Activated gamma-delta T cell treated with anti-CD3 and anti-CD28 coated beads, Interleukin-2, amount 50 U/mL, for 16 hours (primary cell): ENCODE data around the gene SRSF11.
A peak's percentile ranks its signal among the peaks of the same experiment; 100 is the strongest.
"Not testable (repeated sequence)": the region's sequence is repeated elsewhere in the genome, so short reads cannot be mapped to it uniquely, and the experiment has no call there.

Experiments used
- DNase-seq: peaks from one replicate; pipeline ENCODE4 v3.0.0-alpha.2; 2020; ENCODE audit warnings: low read depth

The SRSF11 gene, protein sequence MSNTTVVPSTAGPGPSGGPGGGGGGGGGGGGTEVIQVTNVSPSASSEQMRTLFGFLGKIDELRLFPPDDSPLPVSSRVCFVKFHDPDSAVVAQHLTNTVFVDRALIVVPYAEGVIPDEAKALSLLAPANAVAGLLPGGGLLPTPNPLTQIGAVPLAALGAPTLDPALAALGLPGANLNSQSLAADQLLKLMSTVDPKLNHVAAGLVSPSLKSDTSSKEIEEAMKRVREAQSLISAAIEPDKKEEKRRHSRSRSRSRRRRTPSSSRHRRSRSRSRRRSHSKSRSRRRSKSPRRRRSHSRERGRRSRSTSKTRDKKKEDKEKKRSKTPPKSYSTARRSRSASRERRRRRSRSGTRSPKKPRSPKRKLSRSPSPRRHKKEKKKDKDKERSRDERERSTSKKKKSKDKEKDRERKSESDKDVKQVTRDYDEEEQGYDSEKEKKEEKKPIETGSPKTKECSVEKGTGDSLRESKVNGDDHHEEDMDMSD

DNA sequence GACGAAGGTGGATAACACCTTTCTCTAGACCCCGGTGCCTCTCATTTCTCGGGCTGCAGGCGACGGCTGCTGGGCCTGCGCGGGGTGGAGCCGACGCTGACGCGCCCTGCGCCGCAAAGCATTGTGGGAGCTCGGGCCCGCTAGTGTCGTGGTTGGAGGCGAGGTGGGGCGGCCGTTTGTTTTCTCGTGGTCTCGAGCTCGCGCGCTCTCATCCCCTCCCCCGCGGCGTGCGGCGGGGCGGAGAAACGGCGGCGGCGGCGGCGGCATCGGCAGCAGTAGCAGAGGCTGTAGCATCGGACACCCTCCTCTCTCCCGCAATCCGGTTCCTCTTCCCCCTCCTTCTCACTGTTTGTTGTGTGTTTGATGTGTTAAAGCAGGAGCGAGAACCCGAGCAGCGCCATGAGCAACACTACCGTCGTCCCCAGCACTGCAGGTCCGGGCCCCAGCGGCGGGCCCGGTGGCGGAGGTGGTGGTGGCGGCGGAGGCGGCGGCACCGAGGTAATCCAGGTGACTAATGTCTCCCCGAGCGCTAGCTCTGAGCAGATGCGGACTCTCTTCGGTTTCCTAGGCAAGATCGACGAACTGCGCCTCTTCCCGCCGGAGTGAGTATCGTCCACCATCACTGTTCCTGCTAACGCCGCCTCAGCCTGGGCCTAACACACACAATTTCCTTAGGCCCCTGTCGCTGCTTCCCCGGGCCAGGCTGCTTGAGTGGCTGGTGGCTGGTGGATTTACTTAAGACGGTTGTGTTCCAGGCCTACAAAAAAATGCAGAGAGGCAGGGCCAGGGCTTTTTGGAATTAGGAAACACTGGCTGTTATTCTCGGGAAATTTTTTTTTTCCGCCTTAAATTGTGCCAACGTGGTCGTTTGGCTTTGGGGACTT is at the start of gene SRSF11:
Gene SRSF11 (plus strand): TSS at position 143 of the 884 bp plus-strand sequence. CDS start 257 bp downstream, at position 400.
- peak; percentile 97 for DNase-seq

DNA sequence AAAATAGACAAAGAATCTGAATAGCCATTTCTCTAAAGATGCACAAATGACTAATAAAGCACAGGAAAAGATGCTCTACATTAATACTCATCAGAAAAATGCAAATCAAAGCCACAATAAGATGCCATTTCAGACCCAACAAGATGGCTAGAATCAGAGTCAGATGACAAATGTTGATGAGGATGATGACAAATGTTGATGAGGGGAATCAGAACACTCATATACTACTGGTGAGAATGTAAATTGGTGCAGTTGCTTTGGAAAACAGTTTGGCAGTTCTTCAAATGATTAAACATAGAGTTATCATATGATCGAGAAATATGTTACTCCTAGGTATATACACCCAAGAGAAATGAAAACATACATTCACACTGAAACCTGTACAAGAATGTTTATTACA is 49.7 kb upstream of the SRSF11 start:
- DNase-seq, result no peak

DNA sequence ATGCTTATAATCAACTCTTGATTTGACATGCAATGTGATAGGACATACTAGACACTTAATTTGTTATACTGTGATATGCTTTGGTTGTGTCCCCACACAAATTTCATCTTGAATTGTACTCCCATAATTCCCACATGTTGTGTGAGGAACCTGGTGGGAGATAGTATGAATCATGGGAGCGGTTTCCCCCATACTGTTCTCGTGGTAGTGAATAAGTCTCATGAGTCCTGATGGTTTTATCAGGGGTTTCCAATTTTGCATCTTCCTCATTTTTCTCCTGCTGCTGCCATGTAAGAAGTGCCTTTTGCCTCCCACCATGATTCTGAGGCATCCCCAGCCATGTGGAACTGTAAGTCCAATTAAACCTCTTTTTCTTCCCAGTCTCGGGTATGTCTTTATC is 36.0 kb upstream of the SRSF11 start:
- DNase-seq, result not testable (repeated sequence)

DNA sequence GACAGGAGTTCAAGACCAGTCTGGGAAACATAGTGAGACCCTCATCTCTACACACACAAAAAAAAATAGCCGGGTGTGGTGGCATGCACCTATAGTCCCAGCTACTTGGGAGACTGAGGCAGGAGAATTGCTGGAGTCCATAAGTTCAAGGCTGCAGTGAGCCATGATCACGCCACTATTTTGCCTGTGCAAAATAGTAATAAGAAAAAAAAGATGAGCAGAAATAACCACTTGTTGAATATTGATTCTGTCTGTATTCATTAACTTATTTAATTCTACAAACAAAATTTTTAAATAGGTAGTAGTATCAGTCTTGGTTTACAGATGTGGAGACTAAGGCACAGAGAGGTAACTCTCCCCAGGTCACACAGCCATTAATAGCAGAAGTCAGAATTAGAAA is 32.7 kb upstream of the SRSF11 start:
- DNase-seq, result no peak

DNA sequence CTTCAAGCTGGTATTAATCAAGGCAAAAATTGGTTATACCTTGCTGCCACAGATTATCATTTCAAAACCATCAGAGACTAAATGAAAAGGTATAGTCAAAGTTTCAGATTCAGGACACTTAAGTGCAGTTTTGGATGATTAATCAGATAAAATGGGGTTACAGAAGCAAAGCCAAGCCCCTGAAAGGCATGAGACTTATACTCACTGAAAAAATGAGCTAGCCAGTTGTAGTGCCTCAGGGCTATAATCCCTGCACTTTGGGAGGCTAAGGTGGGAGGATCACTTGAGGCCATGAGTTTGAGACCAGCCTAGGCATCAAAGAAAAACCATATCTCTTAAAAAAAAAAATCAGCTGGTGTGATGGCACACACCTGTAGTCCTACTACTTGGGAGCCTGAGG is 31.0 kb upstream of the SRSF11 start:
- no peak for DNase-seq

DNA sequence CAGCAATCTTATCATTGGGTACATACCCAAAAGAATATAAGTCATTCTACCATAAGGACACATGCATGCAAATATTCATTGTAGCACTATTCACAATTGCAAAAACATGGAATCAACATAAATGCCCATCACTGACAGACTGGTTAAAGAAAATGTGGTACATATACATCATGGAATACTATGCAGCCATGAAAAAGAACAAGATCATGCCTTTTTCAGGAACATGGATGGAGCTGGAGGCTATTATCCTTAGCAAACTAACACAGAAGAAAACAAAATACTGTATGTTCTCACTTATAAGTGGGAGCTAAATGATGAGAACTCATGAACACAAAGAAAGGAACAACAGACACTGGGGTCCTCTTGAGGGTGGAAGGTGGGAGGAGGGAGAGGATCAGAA is 28.7 kb upstream of the SRSF11 start:
- DNase-seq, result not testable (repeated sequence)

DNA sequence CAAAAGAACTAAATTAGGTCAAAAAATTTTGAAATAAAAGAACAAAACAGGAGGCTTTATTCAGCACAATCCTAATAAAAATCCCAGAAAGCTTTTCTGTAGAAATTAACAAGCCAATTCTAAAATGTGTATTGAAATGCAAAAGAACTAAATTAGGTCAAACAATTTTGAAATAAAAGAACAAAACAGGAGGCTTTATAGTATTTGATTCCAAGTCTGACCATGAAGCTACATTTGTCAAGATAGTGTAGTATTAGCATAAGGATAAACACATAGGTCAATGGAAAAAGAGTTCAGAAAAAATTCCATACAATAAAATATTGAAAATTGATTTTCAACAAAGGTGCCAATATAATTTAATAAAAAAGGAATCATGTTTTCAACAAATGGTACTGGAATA is 26.6 kb upstream of the SRSF11 start:
- no peak for DNase-seq

DNA sequence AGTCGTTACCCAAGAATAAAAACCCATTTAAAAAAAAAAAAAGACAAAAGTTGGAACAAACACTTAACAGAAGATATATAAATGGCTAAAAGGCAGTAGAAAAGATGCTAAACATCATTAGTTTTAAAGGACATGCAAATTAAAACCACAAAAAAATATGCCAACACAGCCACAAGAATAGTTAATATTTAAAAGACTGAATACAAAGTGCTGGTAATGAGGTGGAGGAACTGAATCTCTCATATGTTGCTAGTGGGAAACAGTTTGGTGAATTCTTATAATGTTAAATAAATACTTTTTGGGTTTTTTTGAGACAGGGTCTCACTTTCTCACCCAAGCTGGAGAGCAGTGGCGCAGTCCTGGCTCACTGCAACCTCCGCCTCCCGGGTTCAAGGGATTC is 25.8 kb upstream of the SRSF11 start:
- no peak for DNase-seq

DNA sequence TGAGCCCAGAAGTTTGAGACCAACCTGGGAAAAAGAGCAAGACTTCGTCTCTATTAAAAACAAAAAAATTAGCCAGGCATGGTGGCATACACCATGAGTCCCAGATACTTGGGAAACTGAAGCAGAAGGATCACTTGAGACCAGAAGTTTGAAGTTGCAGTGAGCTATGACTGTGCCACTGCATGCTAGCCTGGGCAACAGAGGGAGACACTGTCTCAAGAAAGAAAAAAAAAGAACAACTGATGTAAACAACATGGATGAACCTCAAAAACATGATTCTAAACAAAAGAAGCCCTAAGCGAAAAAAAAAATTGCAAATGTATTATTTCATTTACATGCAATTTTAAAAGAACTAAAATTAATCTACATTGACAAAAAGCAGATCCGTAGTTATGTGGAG is 24.8 kb upstream of the SRSF11 start:
- DNase-seq, result no peak

DNA sequence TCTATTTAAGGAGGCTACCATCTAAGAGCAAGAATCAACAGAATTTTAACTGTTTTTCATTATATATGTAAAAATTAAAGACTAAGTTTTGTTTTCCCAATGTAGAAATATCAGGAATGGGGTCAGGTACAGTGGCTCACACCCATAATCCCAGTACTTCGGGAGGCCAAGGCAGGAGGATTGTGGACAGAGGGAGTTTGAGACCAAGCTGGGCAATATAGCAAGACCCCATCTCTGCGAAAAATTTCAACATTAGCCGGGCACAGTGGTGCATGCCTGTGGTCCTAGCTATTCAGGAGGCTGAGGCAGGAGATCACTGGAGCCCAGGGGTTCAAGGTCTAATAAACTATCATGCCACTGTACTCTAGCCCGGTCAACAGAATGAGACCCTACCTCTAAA is 21.1 kb upstream of the SRSF11 start:
- DNase-seq, result no peak

DNA sequence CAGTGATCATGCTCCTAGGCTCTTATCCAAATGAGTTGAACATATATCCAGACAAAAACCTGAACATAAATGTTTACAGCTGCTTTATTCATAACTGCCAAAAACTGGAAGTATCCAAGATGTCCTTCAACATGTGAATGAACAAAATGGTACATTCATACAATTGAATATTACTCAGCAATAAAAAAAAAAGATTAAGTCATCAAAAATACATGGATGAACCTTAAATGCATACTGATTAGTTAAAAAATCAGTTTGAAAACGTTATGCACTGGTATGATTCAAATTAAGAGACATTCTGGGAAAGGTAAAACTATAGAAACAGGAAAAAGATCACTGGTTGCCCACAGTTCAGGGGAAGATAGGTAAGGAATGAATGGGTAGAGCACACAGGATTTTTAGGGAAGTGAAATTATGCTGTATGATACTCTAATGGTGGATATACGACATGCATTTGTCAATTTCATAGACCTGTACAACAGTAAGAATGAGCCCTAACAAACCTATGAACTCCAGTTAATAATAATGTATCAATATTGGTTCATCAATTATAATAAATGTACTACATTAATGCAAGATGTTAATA is 18.9 kb upstream of the SRSF11 start:
- DNase-seq, result no peak

DNA sequence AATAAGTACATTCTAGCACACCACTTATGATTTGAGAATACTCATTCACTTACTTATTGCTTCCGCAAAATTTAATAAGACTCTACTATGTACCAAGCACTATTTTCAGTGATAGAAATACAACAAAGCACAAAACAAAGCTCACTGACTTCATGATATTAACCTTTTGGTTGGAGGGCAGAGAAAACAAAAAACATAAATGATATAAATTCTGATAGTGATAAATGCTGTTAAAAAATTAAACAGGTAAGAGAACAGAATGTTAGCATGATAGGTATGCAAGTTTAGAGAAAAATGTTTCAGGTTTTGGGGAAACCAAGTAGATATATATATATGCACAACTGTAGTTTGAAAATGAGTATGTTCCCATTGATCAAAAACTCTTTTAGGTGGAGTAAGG is 17.0 kb upstream of the SRSF11 start:
- DNase-seq, result no peak

DNA sequence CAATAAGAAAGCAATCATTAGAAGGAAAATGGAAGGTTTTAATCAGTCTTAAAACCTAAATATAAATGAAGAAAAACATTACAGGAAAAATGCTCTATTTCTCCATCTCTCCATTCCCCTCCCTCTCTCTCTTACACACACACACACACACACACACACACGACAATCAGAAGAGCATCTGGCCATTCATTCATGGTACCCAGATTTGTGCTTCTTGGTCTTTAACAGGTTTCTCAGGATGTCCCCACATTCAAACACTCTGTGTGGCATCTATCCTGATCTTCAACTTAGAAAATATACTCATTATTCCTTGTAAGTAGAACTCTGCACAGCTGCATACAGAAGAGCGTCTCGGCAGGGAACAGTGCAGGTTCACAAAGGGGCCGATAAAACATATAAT is 16.6 kb upstream of the SRSF11 start:
- no peak for DNase-seq

DNA sequence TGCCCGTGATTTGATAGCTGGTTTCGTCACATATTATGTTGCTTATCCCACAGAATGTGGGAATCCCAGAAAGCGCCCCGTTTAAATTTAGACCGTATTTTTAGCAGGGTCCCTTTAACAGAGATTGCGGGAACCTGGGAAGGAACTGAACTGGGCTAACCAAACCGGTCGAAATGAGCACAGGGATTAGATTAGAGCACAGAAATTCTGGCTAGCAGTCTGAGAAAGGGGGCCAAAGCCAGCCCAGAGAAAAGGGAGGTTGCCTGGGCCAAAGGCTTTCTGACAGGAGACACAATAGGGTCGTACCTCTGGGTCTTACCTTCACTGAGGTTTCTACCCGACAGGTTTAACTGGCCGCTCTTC is 16.1 kb upstream of the SRSF11 start:
- DNase-seq, result no peak

DNA sequence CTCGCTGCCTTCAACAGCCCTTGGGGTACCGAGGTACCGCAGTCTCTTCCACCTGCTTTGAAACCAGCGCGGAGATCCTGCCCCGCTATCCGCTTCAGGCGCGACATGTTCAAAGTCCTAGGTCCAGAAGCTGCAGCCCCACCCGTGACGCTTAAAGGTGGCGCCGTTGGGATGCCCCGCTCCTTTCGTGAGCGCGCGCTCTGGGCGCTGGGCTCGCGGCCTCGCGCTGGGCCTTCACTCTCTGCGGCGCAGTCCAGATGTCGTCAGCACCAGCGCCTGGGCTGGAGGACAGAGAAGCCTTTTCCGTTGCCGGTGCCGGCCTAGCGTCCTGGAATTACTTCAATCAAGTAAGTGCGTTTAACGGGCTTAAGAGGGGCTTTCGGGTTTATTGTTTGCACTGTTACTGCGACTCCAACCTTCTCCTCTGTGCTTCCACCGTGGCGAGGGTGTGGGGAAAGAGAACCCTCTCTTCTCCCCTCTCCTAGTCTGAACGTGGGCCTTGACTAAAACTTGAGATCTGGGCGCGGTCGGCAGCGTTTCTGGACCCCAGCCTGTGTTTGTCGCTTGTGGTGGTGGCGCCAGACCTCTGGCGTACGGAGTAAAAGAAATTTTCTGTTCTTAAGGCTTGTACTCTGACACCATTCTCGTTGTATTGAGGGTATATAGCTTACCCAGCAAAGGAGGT is 15.6 kb upstream of the SRSF11 start, which contains the start of gene LRRC40:
Gene LRRC40 (minus strand): TSS at position 146 of the 685 bp plus-strand sequence. CDS start 39 bp downstream, at position 107.
- peak; percentile 89 for DNase-seq

DNA sequence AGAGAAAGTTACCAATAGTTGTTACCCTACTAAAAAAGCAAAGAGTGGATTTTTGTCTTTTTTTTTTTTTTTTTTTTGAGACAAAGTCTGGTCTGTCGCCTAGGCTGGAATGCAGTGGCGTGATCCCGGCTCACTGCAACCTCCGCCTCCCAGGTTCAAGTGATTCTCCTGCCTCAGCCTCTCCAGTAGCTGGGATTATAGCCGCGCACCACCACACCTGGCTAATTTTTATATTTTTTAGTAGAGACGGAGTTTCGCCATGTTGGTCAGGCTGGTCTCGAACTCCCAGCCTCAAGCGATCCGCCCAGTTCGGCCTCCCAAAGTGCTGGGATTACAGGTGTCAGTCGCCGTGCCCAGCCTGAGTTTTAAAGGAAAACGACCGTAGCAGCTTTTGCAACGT is 14.3 kb upstream of the SRSF11 start:
- not testable (repeated sequence) for DNase-seq

DNA sequence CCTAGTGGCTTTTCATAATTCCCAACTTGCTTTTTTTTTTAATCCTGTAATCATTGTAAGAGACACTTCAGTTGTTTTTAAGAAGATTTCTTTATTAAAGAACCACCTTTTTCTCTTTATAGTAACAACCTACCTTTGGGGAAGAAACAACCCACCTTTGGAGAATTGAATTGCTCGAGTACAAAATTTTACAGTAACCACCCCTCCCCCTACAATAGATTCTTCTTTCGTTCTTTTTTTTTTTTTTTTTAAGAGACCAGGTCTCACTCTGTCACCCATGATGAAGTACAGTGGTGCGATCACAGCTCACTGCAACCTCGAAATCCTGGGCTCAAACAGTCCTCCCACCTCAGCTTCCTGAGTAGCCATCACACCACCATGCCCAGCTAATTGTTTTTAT is 13.7 kb upstream of the SRSF11 start:
- no peak for DNase-seq

DNA sequence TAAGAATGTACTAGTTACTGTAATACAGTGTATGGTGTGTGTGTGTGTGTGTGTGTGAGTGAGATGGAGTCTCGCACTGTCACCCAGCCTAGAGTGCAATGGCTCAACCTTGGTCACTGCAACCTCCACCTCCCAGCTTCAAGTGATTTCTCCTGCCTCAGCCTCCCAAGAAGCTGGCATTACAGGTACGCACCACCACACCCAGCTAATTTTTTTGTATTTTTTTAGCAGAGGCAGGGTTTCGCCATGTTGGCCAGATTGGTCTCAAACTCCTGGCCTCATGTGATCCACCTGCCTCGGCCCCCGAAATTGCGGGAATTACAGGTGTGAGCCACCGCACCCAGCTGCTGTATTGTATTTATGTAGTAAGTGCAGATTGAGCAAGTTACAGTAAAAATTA is 12.9 kb upstream of the SRSF11 start:
- DNase-seq, result no peak

DNA sequence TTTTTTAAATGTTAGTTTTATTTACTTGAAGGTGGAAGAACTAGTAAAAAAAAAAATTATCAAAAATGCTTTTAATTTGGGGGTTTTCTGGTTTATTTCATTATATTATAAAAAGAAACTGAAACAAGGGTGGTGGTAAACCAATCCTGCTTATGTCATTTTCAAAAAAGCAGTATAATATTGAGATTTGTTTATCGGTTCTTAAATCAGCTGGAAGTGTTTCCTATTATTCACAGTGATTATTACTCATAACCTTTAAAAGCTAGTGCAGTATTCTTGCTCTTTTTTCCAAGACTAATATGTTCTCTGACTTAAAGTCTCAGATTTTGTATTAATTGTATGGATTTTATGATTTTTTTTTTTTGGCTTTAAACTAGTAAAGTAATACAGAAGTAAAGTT is 10.4 kb upstream of the SRSF11 start:
- DNase-seq, result no peak

DNA sequence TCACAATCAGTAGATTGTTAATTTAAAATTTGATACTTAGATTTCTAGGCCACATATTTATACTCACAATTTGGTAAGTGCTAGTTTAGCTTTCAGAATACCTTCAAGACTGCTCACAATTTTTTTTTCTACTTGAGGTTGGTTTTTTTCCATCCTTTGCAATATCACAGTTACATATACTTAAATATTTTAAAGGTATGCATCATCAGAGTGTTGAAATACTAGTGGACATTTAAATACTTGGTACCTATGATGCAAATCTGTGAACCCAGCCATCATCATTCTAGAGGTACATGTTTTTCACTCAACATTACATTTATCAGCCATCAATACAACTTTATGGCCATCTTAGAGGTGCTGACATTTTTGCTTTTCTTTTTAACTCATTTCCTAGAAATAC is 9.6 kb upstream of the SRSF11 start:
- no peak for DNase-seq

DNA sequence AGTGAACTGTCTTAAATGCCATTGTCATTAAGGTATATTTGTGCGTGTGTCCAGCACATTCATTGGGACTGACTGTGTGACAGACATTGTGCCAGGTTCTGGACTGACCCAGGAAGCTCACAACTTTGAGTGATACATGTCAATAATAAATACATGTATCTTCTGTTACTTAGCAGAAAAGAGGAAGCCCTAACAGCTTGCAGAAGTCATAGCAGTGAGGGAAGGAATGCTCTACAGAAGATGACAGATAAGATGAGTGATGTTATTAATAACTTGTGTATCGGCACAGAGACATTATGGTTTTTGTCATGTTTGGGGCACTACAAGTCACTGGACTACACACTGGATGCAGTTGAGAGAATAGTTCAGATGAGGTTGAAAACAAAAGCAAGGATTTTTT is 1.2 kb upstream of the SRSF11 start:
- DNase-seq, result no peak
